K562 (cell line): Measurements from ENCODE around the gene C1QL2. TPM values are rescaled to one million over a fixed set of nuclear protein-coding genes. Genes with fewer than 3 reads are reported as not detected.

Experiments
- ARID1B ChIP-seq: fragments of 450-650 bp; IDR thresholded peaks from 2 replicates; pipeline ENCODE4 v1.6.1; 2016; ENCODE audit warnings: antibody characterized with exemption, mild to moderate bottlenecking, inconsistent platforms
- CEBPG ChIP-seq, 3 experiments: fragments of 200-800 bp in 1 of 3; sonication (Bioruptor generic) in 1 of 3; sonication (generic) in 1 of 3; formaldehyde crosslinking in 1 of 3; IDR thresholded peaks in 2 of 3; conservative IDR thresholded peaks in 1 of 3; 2 replicates each; pipeline versions ENCODE4 v1.6.1 to v1.8.0; 2016 to 2022; ENCODE audit warnings: missing compliant biosample characterization in 2 of 3, missing genetic modification characterization in 2 of 3, mild to moderate bottlenecking in 1 of 3, missing genetic modification reagents in 1 of 3
- E2F3 ChIP-seq: fragments of 250-450 bp; sonication (Bioruptor Pico); IDR thresholded peaks from 2 replicates; pipeline ENCODE4 v1.4.0; 2020; ENCODE audit warnings: mild to moderate bottlenecking
- EP300 ChIP-seq: IDR thresholded peaks from 2 replicates; pipeline ENCODE4 v1.6.1; 2012; ENCODE audit warnings: low read length, improper control_type of control experiment
- HDAC3 ChIP-seq: fragments of 450-650 bp; IDR thresholded peaks from 2 replicates; pipeline ENCODE4 v1.6.1; 2018; ENCODE audit warnings: borderline replicate concordance, mild to moderate bottlenecking, moderate library complexity; ENCODE audit not compliant: partially characterized antibody
- JUND ChIP-seq, 2 experiments: IDR thresholded peaks; 2 replicates in 1 of 2; 3 replicates in 1 of 2; pipeline ENCODE4 v1.6.1; 2011; ENCODE audit warnings: borderline replicate concordance in 2 of 2, low read depth in 2 of 2, low read length in 2 of 2, improper control_type of control experiment in 1 of 2, missing biosample characterization in 1 of 2, missing genetic modification characterization in 1 of 2, missing genetic modification reagents in 1 of 2
- KHSRP ChIP-seq: fragments of 450-650 bp; IDR thresholded peaks from 2 replicates; pipeline ENCODE4 v1.6.1; 2017
- KLF16 ChIP-seq: IDR thresholded peaks from 2 replicates; pipeline ENCODE4 v1.6.1; 2016; ENCODE audit warnings: antibody characterized with exemption
- PTRF ChIP-seq: fragments of 450-650 bp; IDR thresholded peaks from 2 replicates; pipeline ENCODE4 v1.6.1; 2016; ENCODE audit warnings: mild to moderate bottlenecking, missing genetic modification characterization, missing compliant biosample characterization
- RBM25 ChIP-seq: fragments of 200-400 bp; formaldehyde crosslinking; IDR thresholded peaks from 2 replicates; pipeline ENCODE4 v1.6.1; 2018; ENCODE audit warnings: low read length, low read depth, moderate library complexity; ENCODE audit not compliant: severe bottlenecking
- STAT5A ChIP-seq: IDR thresholded peaks from 2 replicates; pipeline ENCODE4 v1.6.1; 2012; ENCODE audit warnings: low read length, inconsistent platforms, borderline replicate concordance
- TCF3 ChIP-seq: sonication (generic); formaldehyde crosslinking; IDR thresholded peaks from 2 replicates; pipeline ENCODE4 v1.4.0; 2020; ENCODE audit warnings: mild to moderate bottlenecking, missing genetic modification reagents
- ZBTB9 ChIP-seq: fragments of 450-650 bp; formaldehyde crosslinking; IDR thresholded peaks from 2 replicates; pipeline ENCODE4 v1.4.0; 2020; ENCODE audit warnings: mild to moderate bottlenecking, moderate library complexity
- polyA plus RNA-seq, 8 experiments: library from polyadenylated mRNA; depleted of rRNA in 4 of 8; stranded (reverse) in 5 of 8; unstranded in 3 of 8; fragments of >200 nt; fragmentation: Nextera tagmentation in 2 of 8; fragmentation: Illumina TruSeq in 1 of 8; extraction: Ambion mirVana in 2 of 8; extraction: Trizol in 1 of 8; gene quantifications; 2 replicates each; pipeline versions ENCODE4 v1.2.1 to v1.2.3, GENCODE V29; 2011 to 2014; ENCODE audit warnings: inconsistent platforms in 1 of 8, missing spikeins in 1 of 8
- total RNA-seq, 7 experiments: library from RNA; depleted of rRNA in 6 of 7; stranded (reverse); fragments of >200 nt in 6 of 7; fragmentation: Illumina TruSeq in 2 of 7; extraction: Trizol in 2 of 7; gene quantifications; 2 replicates each; pipeline versions ENCODE4 v1.2.1 to v1.2.3, GENCODE V29; 2011 to 2021; ENCODE audit warnings: low replicate concordance in 1 of 7

The C1QL2 gene
- total and polyA plus RNA-seq, 9 of the 15 experiments (the other 6 are each of a cell fraction or from before 2014, with no cell fraction given), result not detected

GRCh38 chr2:119175517-119175916, 17.0 kb upstream of the C1QL2 start (continued):
- TF ChIP-seq CEBPG (CRISPR knock-in tag; IDR thresholded peaks at IDR 0.05) (no peak), CEBPG (tag; conservative IDR thresholded peaks at IDR 0.05 in 1 of 2, IDR thresholded peaks at IDR 0.05 in 1 of 2) (0 out of 4 replicates have a peak, but pooled peaks of 1 of the 2 experiments have one; percentile 8), E2F3 (CRISPR knock-in tag) (0 out of 2 replicates have a peak, but pooled peaks have one; percentile 40), TCF3 (CRISPR knock-in tag) (peak; percentile 89), PTRF (no peak), HDAC3 (peak; percentile 26), STAT5A (0 out of 2 replicates have a peak, but pooled peaks have one; percentile 24), EP300 (peak; percentile 46; the same call in 1 of the 2 replicates), ARID1B (peak; percentile 75), ZBTB9 (CRISPR knock-in tag) (0 out of 2 replicates have a peak, but pooled peaks have one; percentile 30), KLF16 (peak; percentile 68), KHSRP (no peak), RBM25 (peak; percentile 53), JUND (IDR thresholded peaks at IDR 0.05; ENCODE audit: borderline replicate concordance, low read depth, low read length) (no peak), JUND (tag; IDR thresholded peaks at IDR 0.05; ENCODE audit: borderline replicate concordance, low read depth, low read length) (no peak; the same call in 2 of the 3 replicates)
